HepG2 (cell line): ENCODE measurements around the gene POLRMT. TPM values are rescaled to one million over a fixed set of nuclear protein-coding genes. Genes with fewer than 3 reads are reported as not detected.

ENCODE experiments used
- CHD2 ChIP-seq: IDR thresholded peaks from 2 replicates; pipeline ENCODE4 v1.6.1; 2011; ENCODE audit warnings: low read depth, low read length, improper control_type of control experiment
- CREM ChIP-seq, 2 experiments: sonication (generic) in 1 of 2; formaldehyde crosslinking in 1 of 2; IDR thresholded peaks; 2 replicates each; pipeline versions ENCODE4 v1.4.0 to v1.6.1; 2016 to 2020; ENCODE audit warnings: antibody characterized with exemption in 1 of 2, mild to moderate bottlenecking in 1 of 2, missing genetic modification reagents in 1 of 2
- ELF4 ChIP-seq: sonication (generic); formaldehyde crosslinking; IDR thresholded peaks from 2 replicates; pipeline ENCODE4 v1.5.0; 2020; ENCODE audit warnings: missing genetic modification reagents, mild to moderate bottlenecking, moderate library complexity, borderline replicate concordance
- GABPA ChIP-seq, 2 experiments: IDR thresholded peaks; 2 replicates each; pipeline ENCODE4 v1.6.1; 2011 to 2016; ENCODE audit warnings: low read depth in 2 of 2, low read length in 1 of 2, missing biosample characterization in 1 of 2, missing genetic modification characterization in 1 of 2
- HOXA9 ChIP-seq: sonication (generic); formaldehyde crosslinking; IDR thresholded peaks from 2 replicates; pipeline ENCODE4 v1.8.1; 2022; ENCODE audit warnings: missing genetic modification reagents, mild to moderate bottlenecking, moderate library complexity, borderline replicate concordance
- KLF6 ChIP-seq: IDR thresholded peaks from 2 replicates; pipeline ENCODE4 v1.8.0; 2016; ENCODE audit warnings: missing biosample characterization, missing genetic modification reagents
- NFATC3 ChIP-seq: sonication (generic); formaldehyde crosslinking; IDR thresholded peaks from 2 replicates; pipeline ENCODE4 v1.5.1; 2020; ENCODE audit warnings: mild to moderate bottlenecking, missing genetic modification reagents
- NR2F1 ChIP-seq, 2 experiments: fragments of 450-650 bp in 1 of 2; formaldehyde crosslinking in 1 of 2; IDR thresholded peaks; 2 replicates each; pipeline versions ENCODE4 v1.5.0 to v1.6.1; 2016 to 2020; ENCODE audit warnings: mild to moderate bottlenecking in 1 of 2, missing compliant biosample characterization in 1 of 2, missing genetic modification reagents in 1 of 2, moderate library complexity in 1 of 2
- PHF21A ChIP-seq: sonication (generic); formaldehyde crosslinking; IDR thresholded peaks from 2 replicates; pipeline ENCODE4 v1.5.0; 2020; ENCODE audit warnings: mild to moderate bottlenecking, missing genetic modification reagents
- ZMYM3 ChIP-seq: sonication (generic); formaldehyde crosslinking; IDR thresholded peaks from 2 replicates; pipeline ENCODE4 v1.5.1; 2020; ENCODE audit warnings: mild to moderate bottlenecking, missing genetic modification reagents
- ZNF121 ChIP-seq: sonication (generic); formaldehyde crosslinking; IDR thresholded peaks from 2 replicates; pipeline ENCODE4 v1.5.0; 2020; ENCODE audit warnings: mild to moderate bottlenecking, missing genetic modification reagents
- ZNF260 ChIP-seq: sonication (generic); formaldehyde crosslinking; IDR thresholded peaks from 2 replicates; pipeline ENCODE4 v1.4.0; 2020; ENCODE audit warnings: missing genetic modification reagents, low read depth, mild to moderate bottlenecking, borderline replicate concordance
- ZNF451 ChIP-seq: sonication (generic); formaldehyde crosslinking; IDR thresholded peaks from 2 replicates; pipeline ENCODE4 v1.5.0; 2020; ENCODE audit warnings: mild to moderate bottlenecking, missing genetic modification reagents
- ZNF556 ChIP-seq: sonication (generic); formaldehyde crosslinking; IDR thresholded peaks from 2 replicates; pipeline ENCODE4 v1.4.0; 2020; ENCODE audit warnings: mild to moderate bottlenecking, missing genetic modification reagents, borderline replicate concordance
- ZNF788 ChIP-seq: sonication (generic); formaldehyde crosslinking; IDR thresholded peaks from 2 replicates; pipeline ENCODE4 v1.5.0; 2020; ENCODE audit warnings: mild to moderate bottlenecking, missing genetic modification reagents, borderline replicate concordance
- ZNF83 ChIP-seq: sonication (generic); formaldehyde crosslinking; IDR thresholded peaks from 2 replicates; pipeline ENCODE4 v1.4.0; 2020; ENCODE audit warnings: missing genetic modification reagents, mild to moderate bottlenecking, borderline replicate concordance
- polyA plus RNA-seq, 8 experiments: library from polyadenylated mRNA; depleted of rRNA in 3 of 8; stranded (reverse) in 7 of 8; unstranded in 1 of 8; fragments of >200 nt; fragmentation: Illumina TruSeq in 4 of 8; extraction: Trizol in 4 of 8; gene quantifications; 2 replicates each; pipeline versions ENCODE4 v1.2.1 to v1.2.3, GENCODE V29; 2011 to 2016; ENCODE audit warnings: low read depth in 4 of 8, missing spikeins in 1 of 8, mixed read lengths in 1 of 8; ENCODE audit not compliant: insufficient read depth in 1 of 8
- total RNA-seq, 5 experiments: library from RNA; depleted of rRNA; stranded (reverse); fragments of >200 nt; fragmentation: Illumina TruSeq; extraction: Trizol; gene quantifications; 2 replicates each; pipeline ENCODE4 v1.2.3, GENCODE V29; 2016; ENCODE audit warnings: low read depth in 1 of 5
- TF ChIP-seq, protein P1 (sequence below): fragments of 450-650 bp; IDR thresholded peaks from 2 replicates; pipeline ENCODE4 v1.6.1; 2017
- TF ChIP-seq, protein P2 (sequence below): sonication (generic); formaldehyde crosslinking; IDR thresholded peaks from one replicate; pipeline ENCODE4 v1.5.1; 2020; ENCODE audit warnings: mild to moderate bottlenecking, missing genetic modification reagents; ENCODE audit errors: not compliant biosample characterization
- TF ChIP-seq, protein P3 (sequence below): sonication (generic); formaldehyde crosslinking; IDR thresholded peaks from 2 replicates; pipeline ENCODE4 v1.4.0; 2020; ENCODE audit warnings: missing genetic modification reagents

POLRMT gene
- total and polyA plus RNA-seq, 2 of the 13 experiments (the other 11 are each of a cell fraction or from before 2014, with no cell fraction given), result 78.0 to 101 TPM

DNA sequence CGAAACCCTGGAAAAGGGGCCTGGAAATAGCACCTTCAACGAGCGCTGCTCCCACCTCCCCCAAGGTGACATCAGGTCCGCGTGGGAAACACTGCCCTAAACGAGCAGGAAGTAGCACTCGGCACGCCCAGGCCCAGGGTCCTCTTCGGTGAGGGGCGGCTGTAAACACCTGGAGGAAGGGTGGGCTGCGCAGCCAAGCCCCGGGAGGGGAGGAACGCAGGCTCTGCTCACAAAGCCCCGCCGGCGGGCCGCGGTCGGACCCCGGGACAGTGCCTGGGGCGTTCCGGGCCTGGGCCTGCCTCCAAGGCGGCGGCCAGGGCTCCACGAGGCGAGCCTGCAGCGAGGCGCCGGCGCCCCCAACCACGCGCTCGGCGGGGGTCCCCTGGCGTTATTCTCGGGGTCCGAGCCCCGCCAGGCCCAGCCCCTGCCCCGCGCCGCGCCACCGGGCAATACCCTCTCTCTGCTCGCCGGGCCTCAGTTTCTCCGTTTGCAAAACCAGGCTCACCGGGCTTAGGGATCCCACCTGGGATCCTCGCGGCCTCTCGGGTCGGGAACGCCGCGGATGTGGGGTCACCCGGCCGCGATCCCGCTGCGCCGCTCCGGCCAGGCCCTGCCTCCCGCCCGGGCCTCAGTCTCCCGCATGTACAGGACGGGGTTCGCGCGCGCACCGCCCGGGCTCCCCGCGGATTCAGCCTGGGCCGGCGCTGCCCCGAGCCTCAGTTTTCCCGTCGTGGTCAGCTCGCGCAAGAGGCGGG is 29.0 kb upstream of the POLRMT start (continued):
- TF ChIP-seq GABPA (IDR thresholded peaks at IDR 0.05; ENCODE audit: low read depth, low read length), result no peak
- TF ChIP-seq GABPA (CRISPR knock-in tag; IDR thresholded peaks at IDR 0.05; ENCODE audit: low read depth), result peak; percentile 63
- TF ChIP-seq CREM (IDR thresholded peaks at IDR 0.05), result no peak
- TF ChIP-seq CREM (CRISPR knock-in tag; IDR thresholded peaks at IDR 0.05), result no peak
- TF ChIP-seq, protein P1, sequence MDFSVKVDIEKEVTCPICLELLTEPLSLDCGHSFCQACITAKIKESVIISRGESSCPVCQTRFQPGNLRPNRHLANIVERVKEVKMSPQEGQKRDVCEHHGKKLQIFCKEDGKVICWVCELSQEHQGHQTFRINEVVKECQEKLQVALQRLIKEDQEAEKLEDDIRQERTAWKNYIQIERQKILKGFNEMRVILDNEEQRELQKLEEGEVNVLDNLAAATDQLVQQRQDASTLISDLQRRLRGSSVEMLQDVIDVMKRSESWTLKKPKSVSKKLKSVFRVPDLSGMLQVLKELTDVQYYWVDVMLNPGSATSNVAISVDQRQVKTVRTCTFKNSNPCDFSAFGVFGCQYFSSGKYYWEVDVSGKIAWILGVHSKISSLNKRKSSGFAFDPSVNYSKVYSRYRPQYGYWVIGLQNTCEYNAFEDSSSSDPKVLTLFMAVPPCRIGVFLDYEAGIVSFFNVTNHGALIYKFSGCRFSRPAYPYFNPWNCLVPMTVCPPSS, result no peak
- no peak for TF ChIP-seq ELF4
- TF ChIP-seq ZNF451, result no peak
- no peak for TF ChIP-seq ZNF556 (CRISPR knock-in tag)
- no peak for TF ChIP-seq NFATC3 (CRISPR knock-in tag)
- TF ChIP-seq ZNF121 (CRISPR knock-in tag), result no peak
- TF ChIP-seq ZNF260 (CRISPR knock-in tag), result no peak
- no peak for TF ChIP-seq NR2F1 (CRISPR knock-in tag; IDR thresholded peaks at IDR 0.05)
- TF ChIP-seq KLF6 (CRISPR knock-in tag), result no peak
- no peak for TF ChIP-seq PHF21A (CRISPR knock-in tag)
- TF ChIP-seq ZNF83 (CRISPR knock-in tag), result no peak
- TF ChIP-seq ZNF788, result no peak
- TF ChIP-seq, protein P2, sequence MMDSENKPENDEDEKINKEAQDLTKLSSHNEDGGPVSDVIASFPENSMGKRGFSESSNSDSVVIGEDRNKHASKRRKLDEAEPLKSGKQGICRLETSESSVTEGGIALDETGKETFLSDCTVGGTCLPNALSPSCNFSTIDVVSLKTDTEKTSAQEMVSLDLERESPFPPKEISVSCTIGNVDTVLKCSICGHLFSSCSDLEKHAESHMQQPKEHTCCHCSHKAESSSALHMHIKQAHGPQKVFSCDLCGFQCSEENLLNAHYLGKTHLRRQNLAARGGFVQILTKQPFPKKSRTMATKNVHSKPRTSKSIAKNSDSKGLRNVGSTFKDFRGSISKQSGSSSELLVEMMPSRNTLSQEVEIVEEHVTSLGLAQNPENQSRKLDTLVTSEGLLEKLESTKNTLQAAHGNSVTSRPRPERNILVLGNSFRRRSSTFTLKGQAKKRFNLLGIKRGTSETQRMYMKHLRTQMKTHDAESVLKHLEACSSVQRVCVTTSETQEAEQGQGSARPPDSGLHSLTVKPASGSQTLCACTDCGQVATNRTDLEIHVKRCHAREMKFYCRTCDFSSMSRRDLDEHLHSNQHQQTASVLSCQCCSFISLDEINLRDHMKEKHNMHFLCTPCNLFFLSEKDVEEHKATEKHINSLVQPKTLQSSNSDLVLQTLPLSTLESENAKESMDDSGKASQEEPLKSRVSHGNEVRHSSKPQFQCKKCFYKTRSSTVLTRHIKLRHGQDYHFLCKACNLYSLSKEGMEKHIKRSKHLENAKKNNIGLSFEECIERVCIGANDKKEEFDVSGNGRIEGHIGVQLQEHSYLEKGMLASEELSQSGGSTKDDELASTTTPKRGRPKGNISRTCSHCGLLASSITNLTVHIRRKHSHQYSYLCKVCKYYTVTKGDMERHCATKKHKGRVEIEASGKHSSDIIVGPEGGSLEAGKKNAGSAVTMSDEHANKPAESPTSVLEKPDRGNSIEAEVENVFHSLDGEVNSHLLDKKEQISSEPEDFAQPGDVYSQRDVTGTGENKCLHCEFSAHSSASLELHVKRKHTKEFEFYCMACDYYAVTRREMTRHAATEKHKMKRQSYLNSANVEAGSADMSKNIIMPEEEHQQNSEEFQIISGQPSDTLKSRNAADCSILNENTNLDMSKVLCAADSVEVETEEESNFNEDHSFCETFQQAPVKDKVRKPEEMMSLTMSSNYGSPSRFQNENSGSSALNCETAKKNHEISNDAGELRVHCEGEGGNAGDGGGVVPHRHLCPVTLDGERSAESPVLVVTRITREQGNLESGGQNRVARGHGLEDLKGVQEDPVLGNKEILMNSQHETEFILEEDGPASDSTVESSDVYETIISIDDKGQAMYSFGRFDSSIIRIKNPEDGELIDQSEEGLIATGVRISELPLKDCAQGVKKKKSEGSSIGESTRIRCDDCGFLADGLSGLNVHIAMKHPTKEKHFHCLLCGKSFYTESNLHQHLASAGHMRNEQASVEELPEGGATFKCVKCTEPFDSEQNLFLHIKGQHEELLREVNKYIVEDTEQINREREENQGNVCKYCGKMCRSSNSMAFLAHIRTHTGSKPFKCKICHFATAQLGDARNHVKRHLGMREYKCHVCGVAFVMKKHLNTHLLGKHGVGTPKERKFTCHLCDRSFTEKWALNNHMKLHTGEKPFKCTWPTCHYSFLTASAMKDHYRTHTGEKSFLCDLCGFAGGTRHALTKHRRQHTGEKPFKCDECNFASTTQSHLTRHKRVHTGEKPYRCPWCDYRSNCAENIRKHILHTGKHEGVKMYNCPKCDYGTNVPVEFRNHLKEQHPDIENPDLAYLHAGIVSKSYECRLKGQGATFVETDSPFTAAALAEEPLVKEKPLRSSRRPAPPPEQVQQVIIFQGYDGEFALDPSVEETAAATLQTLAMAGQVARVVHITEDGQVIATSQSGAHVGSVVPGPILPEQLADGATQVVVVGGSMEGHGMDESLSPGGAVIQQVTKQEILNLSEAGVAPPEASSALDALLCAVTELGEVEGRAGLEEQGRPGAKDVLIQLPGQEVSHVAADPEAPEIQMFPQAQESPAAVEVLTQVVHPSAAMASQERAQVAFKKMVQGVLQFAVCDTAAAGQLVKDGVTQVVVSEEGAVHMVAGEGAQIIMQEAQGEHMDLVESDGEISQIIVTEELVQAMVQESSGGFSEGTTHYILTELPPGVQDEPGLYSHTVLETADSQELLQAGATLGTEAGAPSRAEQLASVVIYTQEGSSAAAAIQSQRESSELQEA (CRISPR knock-in tag), result no peak
- TF ChIP-seq CHD2, result no peak
- no peak for TF ChIP-seq ZMYM3 (CRISPR knock-in tag)
- no peak; the same call in 1 of the 2 replicates for TF ChIP-seq HOXA9 (CRISPR knock-in tag)
- TF ChIP-seq, protein P3, sequence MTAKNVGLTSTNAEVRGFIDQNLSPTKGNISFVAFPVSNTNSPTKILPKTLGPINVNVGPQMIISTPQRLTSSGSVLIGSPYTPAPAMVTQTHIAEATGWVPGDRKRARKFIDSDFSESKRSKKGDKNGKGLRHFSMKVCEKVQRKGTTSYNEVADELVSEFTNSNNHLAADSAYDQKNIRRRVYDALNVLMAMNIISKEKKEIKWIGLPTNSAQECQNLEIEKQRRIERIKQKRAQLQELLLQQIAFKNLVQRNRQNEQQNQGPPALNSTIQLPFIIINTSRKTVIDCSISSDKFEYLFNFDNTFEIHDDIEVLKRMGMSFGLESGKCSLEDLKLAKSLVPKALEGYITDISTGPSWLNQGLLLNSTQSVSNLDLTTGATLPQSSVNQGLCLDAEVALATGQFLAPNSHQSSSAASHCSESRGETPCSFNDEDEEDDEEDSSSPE (CRISPR knock-in tag), result no peak
